Neural cell (in vitro differentiated cells): ENCODE results near the gene CTSA. TPM values are rescaled to one million over a fixed set of nuclear protein-coding genes. Genes with fewer than 3 reads are reported as not detected.

Experiments used
- H2AFZ ChIP-seq: fragments of 200-600, 300-800 bp; sonication (generic), shearing (Covaris generic); 2 replicates; pipeline ENCODE4 v1.6.0; 2014; ENCODE audit warnings: low read depth, mild to moderate bottlenecking, antibody characterized with exemption, low read length, moderate library complexity
- H3F3A ChIP-seq: fragments of 200-600 bp; shearing (Covaris generic); 2 replicates; pipeline ENCODE4 v1.6.1; 2016; ENCODE audit warnings: mild to moderate bottlenecking, moderate library complexity, mixed read lengths, antibody characterized with exemption, low read length; ENCODE audit not compliant: insufficient read depth, poor library complexity, severe bottlenecking
- H3K27ac ChIP-seq: fragments of 200-600, 300-800 bp; sonication (generic), shearing (Covaris generic); 2 replicates; pipeline ENCODE4 v1.5.1; 2014; ENCODE audit warnings: mild to moderate bottlenecking, low read length, moderate library complexity
- H3K27me3 ChIP-seq: fragments of 300-800, 200-600 bp; sonication (generic), shearing (Covaris generic); 2 replicates; pipeline ENCODE4 v1.6.0; 2014; ENCODE audit warnings: mild to moderate bottlenecking, low read depth, low read length, moderate library complexity; ENCODE audit not compliant: insufficient read depth
- H3K36me3 ChIP-seq: fragments of 300-800, 200-600 bp; sonication (generic), shearing (Covaris generic); 2 replicates; pipeline ENCODE4 v1.5.1; 2014; ENCODE audit warnings: mild to moderate bottlenecking, antibody characterized with exemption, low read length, moderate library complexity; ENCODE audit not compliant: insufficient read depth
- H3K4me2 ChIP-seq: fragments of 300-800, 200-600 bp; sonication (generic), shearing (Covaris generic); 2 replicates; pipeline ENCODE4 v1.6.0; 2014; ENCODE audit warnings: mild to moderate bottlenecking, low read length
- H3K4me3 ChIP-seq: fragments of 300-800, 200-600 bp; sonication (generic), shearing (Covaris generic); 2 replicates; pipeline ENCODE4 v1.5.1; 2014; ENCODE audit warnings: mild to moderate bottlenecking, low read length, moderate library complexity
- H3K79me2 ChIP-seq: fragments of 200-600 bp; shearing (Covaris generic); replicated peaks from 2 replicates; pipeline ENCODE4 v1.6.0; 2014; ENCODE audit warnings: mild to moderate bottlenecking, low read length, moderate library complexity; ENCODE audit not compliant: insufficient read depth
- H3K9ac ChIP-seq: fragments of 300-800, 200-600 bp; sonication (generic), shearing (Covaris generic); 2 replicates; pipeline ENCODE4 v1.6.1; 2016; ENCODE audit warnings: mild to moderate bottlenecking, low read length, mixed read lengths
- H3K9me2 ChIP-seq: fragments of 200-600 bp; shearing (Covaris generic); 2 replicates; pipeline ENCODE4 v1.6.1; 2016; ENCODE audit warnings: mild to moderate bottlenecking, low read length, mixed read lengths; ENCODE audit not compliant: insufficient read depth
- H3K9me3 ChIP-seq: fragments of 200-600, 300-800 bp; sonication (generic), shearing (Covaris generic); 2 replicates; pipeline ENCODE4 v1.6.1; 2016; ENCODE audit warnings: mild to moderate bottlenecking, mixed run types, low read length, moderate library complexity, mixed read lengths
- H4K20me1 ChIP-seq: fragments of 200-600 bp; shearing (Covaris generic); 2 replicates; pipeline ENCODE4 v1.6.1; 2016; ENCODE audit warnings: mild to moderate bottlenecking, mixed run types; ENCODE audit not compliant: insufficient read depth
- CTCF ChIP-seq: fragments of 450-650 bp; IDR thresholded peaks from 2 replicates; pipeline ENCODE4 v1.5.1; 2014; ENCODE audit warnings: antibody characterized with exemption, mild to moderate bottlenecking, moderate library complexity; ENCODE audit not compliant: poor library complexity, severe bottlenecking
- EP300 ChIP-seq: fragments of 450-650 bp; conservative IDR thresholded peaks from 2 replicates; pipeline ENCODE4 v1.6.1; 2014; ENCODE audit warnings: antibody characterized with exemption, mild to moderate bottlenecking, moderate library complexity; ENCODE audit not compliant: poor library complexity, severe bottlenecking
- EZH2 ChIP-seq: fragments of 200-600, 300-800 bp; shearing (Covaris generic), sonication (generic); IDR thresholded peaks from 2 replicates; pipeline ENCODE4 v1.6.1; 2014; ENCODE audit warnings: antibody characterized with exemption, low read length, borderline replicate concordance, mild to moderate bottlenecking; ENCODE audit not compliant: insufficient read depth, poor library complexity, severe bottlenecking
- MXI1 ChIP-seq: fragments of 450-650 bp; conservative IDR thresholded peaks from 2 replicates; pipeline ENCODE4 v1.6.1; 2014; ENCODE audit warnings: antibody characterized with exemption, mild to moderate bottlenecking; ENCODE audit not compliant: poor library complexity, severe bottlenecking
- POLR2AphosphoS5 ChIP-seq: IDR thresholded peaks from 2 replicates; pipeline ENCODE4 v1.6.1; 2012
- RAD21 ChIP-seq: fragments of 450-650 bp; conservative IDR thresholded peaks from 2 replicates; pipeline ENCODE4 v1.6.1; 2014; ENCODE audit warnings: antibody characterized with exemption, mild to moderate bottlenecking, moderate library complexity
- REST ChIP-seq: IDR thresholded peaks from 2 replicates; pipeline ENCODE4 v1.6.1; 2012; ENCODE audit warnings: borderline replicate concordance
- SMC3 ChIP-seq: fragments of 450-650 bp; conservative IDR thresholded peaks from 2 replicates; pipeline ENCODE4 v1.6.1; 2014; ENCODE audit warnings: antibody characterized with exemption, mild to moderate bottlenecking, moderate library complexity; ENCODE audit not compliant: poor library complexity
- TAF1 ChIP-seq: IDR thresholded peaks from 2 replicates; pipeline ENCODE4 v1.6.1; 2012; ENCODE audit warnings: low read depth
- polyA plus RNA-seq: library from polyadenylated mRNA; depleted of rRNA; stranded (reverse); fragments of >200 nt; gene quantifications from 2 replicates; pipeline ENCODE4 v1.2.3, GENCODE V29; 2014

Gene CTSA
- polyA plus RNA-seq, 1 donor from 2014 or later, result 25.7 TPM

GRCh38 chr20:45845452-45845851 is 45.7 kb upstream of the CTSA start:
- no peak overlapping the region for H3K27ac ChIP-seq
- H4K20me1 ChIP-seq, result no peaks in the 10 kb centered on the region
- H3K36me3 ChIP-seq, result no peaks in the 10 kb centered on the region
- no peaks in the 10 kb centered on the region for H3K9me2 ChIP-seq
- H3K4me2 ChIP-seq, result no peak overlapping the region
- TF ChIP-seq TAF1, result no peak
- TF ChIP-seq RAD21, result no peak
- no peak for TF ChIP-seq SMC3
- TF ChIP-seq REST, result no peak
- no peak for TF ChIP-seq EP300
- no peak for TF ChIP-seq MXI1
- no peak for TF ChIP-seq POLR2AphosphoS5
- TF ChIP-seq EZH2, result no peak
- TF ChIP-seq CTCF, result no peak
- no peaks in the 10 kb centered on the region for H3F3A ChIP-seq
- H2AFZ ChIP-seq, result no peak overlapping the region
- no peaks in the 10 kb centered on the region for H3K9me3 ChIP-seq
- no peaks in the 10 kb centered on the region for H3K79me2 ChIP-seq
- no peaks in the 10 kb centered on the region for H3K27me3 ChIP-seq
- H3K4me3 ChIP-seq, result no peak overlapping the region
- no peak overlapping the region for H3K9ac ChIP-seq

- H3K27me3 ChIP-seq, result no peaks in the 10 kb centered on the region
- no peak overlapping the region for H3K27ac ChIP-seq
- no peaks in the 10 kb centered on the region for H3K36me3 ChIP-seq
- no peak overlapping the region for H3K4me2 ChIP-seq
- no peaks in the 10 kb centered on the region for H3K9me2 ChIP-seq
- no peak overlapping the region for H2AFZ ChIP-seq
- no peaks in the 10 kb centered on the region for H3F3A ChIP-seq
- no peaks in the 10 kb centered on the region for H4K20me1 ChIP-seq
- no peaks in the 10 kb centered on the region for H3K79me2 ChIP-seq
- TF ChIP-seq EZH2 (no peak), REST (no peak), MXI1 (no peak), POLR2AphosphoS5 (no peak), EP300 (no peak), SMC3 (no peak), RAD21 (no peak), CTCF (no peak), TAF1 (no peak)
- H3K9ac ChIP-seq, result no peak overlapping the region
- no peak overlapping the region for H3K4me3 ChIP-seq
- no peaks in the 10 kb centered on the region for H3K9me3 ChIP-seq
These were observed 42.7 kb upstream of the CTSA start for GRCh38 chr20:45848421-45848820.
